SK-N-SH (cell line): ENCODE measurements around the gene TMPRSS5. TPM values are rescaled to one million over a fixed set of nuclear protein-coding genes. Genes with fewer than 3 reads are reported as not detected.
"Not testable (repeated sequence)": the region's sequence is repeated elsewhere in the genome, so short reads cannot be mapped to it uniquely, and the experiment has no call there.

Experiments used
- CTCF ChIA-PET: fragments of 300-600, 350-600 bp; formaldehyde crosslinking; extraction: SDS; loops from one replicate; lab custom pipeline; 2021; lab: Yijun Ruan, JAX
- POLR2A ChIA-PET: fragments of 350-600 bp; sonication (Branson Sonifier 250); formaldehyde crosslinking; extraction: SDS; loops from one replicate; lab custom pipeline; 2020; ENCODE audit warnings: antibody characterized with exemption, inconsistent platforms; lab: Yijun Ruan, JAX
- DNase-seq: peaks from one replicate; pipeline ENCODE4 v3.0.0; 2012
- H2AFZ ChIP-seq: fragments of 200-600 bp; sonication (generic); 2 replicates; pipeline ENCODE4 v1.8.1; 2016; ENCODE audit warnings: antibody characterized with exemption, mild to moderate bottlenecking, low read depth
- H3F3A ChIP-seq: fragments of 200-600 bp; sonication (generic); replicated peaks from 2 replicates; pipeline ENCODE3; 2016; ENCODE audit warnings: antibody characterized with exemption, mild to moderate bottlenecking; ENCODE audit not compliant: insufficient read depth
- H3K27ac ChIP-seq, 2 experiments: fragments of 200-500 bp in 1 of 2; fragments of 200-600 bp in 1 of 2; sonication (Bioruptor generic) in 1 of 2; sonication (generic), shearing (Covaris generic) in 1 of 2; 2 replicates each; pipeline versions ENCODE4 v1.5.1 to v1.6.1; 2014 to 2016; ENCODE audit warnings: low read depth in 2 of 2, inconsistent platforms in 1 of 2, low read length in 1 of 2, mild to moderate bottlenecking in 1 of 2, mixed read lengths in 1 of 2
- H3K27me3 ChIP-seq: fragments of 200-600 bp; sonication (generic), shearing (Covaris generic); 2 replicates; pipeline ENCODE4 v1.6.1; 2016; ENCODE audit warnings: mixed run types; ENCODE audit not compliant: insufficient read depth
- H3K36me3 ChIP-seq, 2 experiments: fragments of 200-500 bp in 1 of 2; fragments of 200-600 bp in 1 of 2; sonication (Bioruptor generic) in 1 of 2; sonication (generic) in 1 of 2; replicated peaks in 1 of 2; 2 replicates each; pipeline versions ENCODE3 to v1.5.1; 2014 to 2016; ENCODE audit warnings: low read length in 1 of 2, mild to moderate bottlenecking in 1 of 2; ENCODE audit not compliant: insufficient read depth in 2 of 2, control insufficient read depth in 1 of 2
- H3K4me1 ChIP-seq, 2 experiments: fragments of 200-500 bp in 1 of 2; fragments of 200-600 bp in 1 of 2; sonication (Bioruptor generic) in 1 of 2; sonication (generic), shearing (Covaris generic) in 1 of 2; 2 replicates each; pipeline versions ENCODE4 v1.5.1 to v1.6.1; 2014 to 2016; ENCODE audit warnings: low read depth in 1 of 2, low read length in 1 of 2, mixed run types in 1 of 2; ENCODE audit not compliant: insufficient read depth in 2 of 2, control insufficient read depth in 1 of 2
- H3K4me2 ChIP-seq: fragments of 200-600 bp; sonication (generic), shearing (Covaris generic); 2 replicates; pipeline ENCODE4 v1.6.1; 2017; ENCODE audit warnings: mixed run types
- H3K4me3 ChIP-seq, 2 experiments: fragments of 200-500 bp in 1 of 2; fragments of 200-600 bp in 1 of 2; sonication (Bioruptor generic) in 1 of 2; sonication (generic), shearing (Covaris generic) in 1 of 2; 2 replicates each; pipeline versions ENCODE4 v1.5.1 to v1.8.1; 2014 to 2016; ENCODE audit warnings: low read depth in 2 of 2, inconsistent platforms in 1 of 2, low read length in 1 of 2, mild to moderate bottlenecking in 1 of 2, mixed read lengths in 1 of 2, moderate library complexity in 1 of 2
- H3K79me2 ChIP-seq: fragments of 200-600 bp; sonication (generic); 2 replicates; pipeline ENCODE4 v1.8.1; 2017; ENCODE audit warnings: mild to moderate bottlenecking; ENCODE audit not compliant: insufficient read depth
- H3K9ac ChIP-seq: fragments of 200-600 bp; sonication (generic); 2 replicates; pipeline ENCODE4 v1.6.1; 2017; ENCODE audit warnings: mixed run types
- H3K9me2 ChIP-seq: fragments of 200-600 bp; sonication (generic); 2 replicates; pipeline ENCODE4 v1.6.1; 2017; ENCODE audit warnings: mixed run types
- H3K9me3 ChIP-seq: fragments of 200-600 bp; sonication (generic); 2 replicates; pipeline ENCODE4 v1.6.1; 2017; ENCODE audit warnings: mixed run types, mild to moderate bottlenecking, moderate library complexity
- H4K20me1 ChIP-seq: fragments of 200-600 bp; sonication (generic); 2 replicates; pipeline ENCODE4 v1.6.1; 2017; ENCODE audit warnings: mild to moderate bottlenecking, mixed run types; ENCODE audit not compliant: insufficient read depth
- CHD2 ChIP-seq: fragments of 150-350 bp; IDR thresholded peaks from 2 replicates; pipeline ENCODE4 v1.6.1; 2018; ENCODE audit warnings: low read length; ENCODE audit not compliant: partially characterized antibody
- GABPA ChIP-seq: IDR thresholded peaks from 2 replicates; pipeline ENCODE4 v1.4.0; 2012; ENCODE audit warnings: low read depth, mild to moderate bottlenecking
- MAX ChIP-seq: IDR thresholded peaks from 2 replicates; pipeline ENCODE4 v1.4.0; 2012; ENCODE audit warnings: low read depth
- NFIC ChIP-seq: IDR thresholded peaks from 2 replicates; pipeline ENCODE4 v1.4.0; 2012; ENCODE audit warnings: borderline replicate concordance
- POLR2AphosphoS5 ChIP-seq: IDR thresholded peaks from 2 replicates; pipeline ENCODE4 v1.6.1; 2012; ENCODE audit warnings: low read depth, low read length
- RCOR1 ChIP-seq: fragments of 150-350 bp; IDR thresholded peaks from 2 replicates; pipeline ENCODE4 v1.6.1; 2017; ENCODE audit warnings: antibody characterized with exemption, low read length
- SIN3A ChIP-seq: IDR thresholded peaks from 2 replicates; pipeline ENCODE4 v1.6.1; 2012; ENCODE audit warnings: low read depth, mild to moderate bottlenecking, low read length, moderate library complexity, borderline replicate concordance
- SMC3 ChIP-seq: IDR thresholded peaks from 2 replicates; pipeline ENCODE4 v1.6.1; 2012; ENCODE audit warnings: low read depth, low read length, improper control_type of control experiment
- TAF1 ChIP-seq: IDR thresholded peaks from 2 replicates; pipeline ENCODE4 v1.6.1; 2012; ENCODE audit warnings: low read depth, mild to moderate bottlenecking, low read length, moderate library complexity, borderline replicate concordance
- WGBS: methylation state at CpG from one replicate; pipeline ENCODE4 v1.1.6; 2017; ENCODE audit warnings: low lambda C conversion rate; 5-methylcytosine and 5-hydroxymethylcytosine counted together
- polyA plus RNA-seq, 3 experiments: library from polyadenylated mRNA; depleted of rRNA; stranded (reverse); fragments of >200 nt; gene quantifications; 2 replicates each; pipeline ENCODE4 v1.2.3, GENCODE V29; 2012

Gene TMPRSS5
- polyA plus RNA-seq, 1 of the 3 experiments (the other 2 are of a cell fraction): 0.28 TPM

GRCh38 chr11:113715273-113715672, 9.2 kb upstream of the TMPRSS5 start:
- POLR2A ChIA-PET: no interaction called here
- WGBS: 85% methylated on average over 1 of the region's 1 CpG
- Histone ChIP-seq H3K4me2 (no peak overlapping the region), H3K4me1 (no peaks in the 10 kb centered on the region), H3K9me2 (0 out of 2 replicates have a peak, but pooled peaks cover 2% of the 10 kb centered on the region), H3K36me3 (peaks cover 0 to 10% of the 10 kb centered on the region in 2 experiments), H3K27me3 (no peaks in the 10 kb centered on the region), H2AFZ (no peak overlapping the region), H3F3A (no peaks in the 10 kb centered on the region), H3K27ac (no peak overlapping the region), H3K9me3 (no peaks in the 10 kb centered on the region), H4K20me1 (no peaks in the 10 kb centered on the region), H3K9ac (no peak overlapping the region), H3K79me2 (no peaks in the 10 kb centered on the region), H3K4me3 (no peak overlapping the region)
- no peak for TF ChIP-seq TAF1
- no peak for TF ChIP-seq MAX
- TF ChIP-seq RCOR1: no peak
- TF ChIP-seq SMC3: no peak
- no peak for TF ChIP-seq CHD2
- TF ChIP-seq POLR2AphosphoS5: no peak
- no peak for TF ChIP-seq GABPA
- DNase-seq: no peak
- CTCF ChIA-PET: interaction anchor here (1.1 to 1.6 kb wide), 2 partner anchors 10 to 81 kb away, joined by 3 read pairs; no protein-coding TSS in a partner anchor

- CTCF ChIA-PET: interaction anchor here (0.7 to 0.8 kb wide), 2 partner anchors 11 to 20 kb away, joined by 3 read pairs; no protein-coding TSS in a partner anchor
- no peak overlapping the region for H3K9ac ChIP-seq
- 0 out of 2 replicates have a peak, but pooled peaks cover 5% of the 10 kb centered on the region for H3K9me3 ChIP-seq
These were observed 4.9 kb upstream of the TMPRSS5 start for GRCh38 chr11:113710989-113711388.

GRCh38 chr11:113703551-113703950, 2.6 kb downstream of the TMPRSS5 start:
- H3K79me2 ChIP-seq, H3K36me3 ChIP-seq, DNase-seq, H2AFZ ChIP-seq, H3F3A ChIP-seq, H3K27ac ChIP-seq, H3K4me1 ChIP-seq, H3K4me3 ChIP-seq, H3K9me2 ChIP-seq, H3K9me3 ChIP-seq, H3K4me2 ChIP-seq, POLR2A ChIA-PET, H3K9ac ChIP-seq, H4K20me1 ChIP-seq, H3K27me3 ChIP-seq: not testable (repeated sequence)
- WGBS: 89% methylated on average over 1 of the region's 1 CpG
- CTCF ChIA-PET: interaction anchor here (0.7 to 1.0 kb wide), 2 partner anchors 27 to 1423 kb away, joined by 3 read pairs; no protein-coding TSS in a partner anchor

More at GRCh38 chr11:113710989-113711388, 4.9 kb upstream of the TMPRSS5 start:
- H3K79me2 ChIP-seq: no peaks in the 10 kb centered on the region
- H4K20me1 ChIP-seq: no peaks in the 10 kb centered on the region
- WGBS: 59% methylated on average over 1 of the region's 1 CpG
- H3F3A ChIP-seq: no peaks in the 10 kb centered on the region
- no peak overlapping the region for H3K4me3 ChIP-seq
- DNase-seq: no peak
- TF ChIP-seq NFIC: no peak
- TF ChIP-seq SIN3A: no peak
- no peak overlapping the region for H3K4me2 ChIP-seq
- H2AFZ ChIP-seq: no peak overlapping the region
- peaks cover 0 to 12% of the 10 kb centered on the region in 2 experiments for H3K36me3 ChIP-seq
- H3K9me2 ChIP-seq: 0 out of 2 replicates have a peak, but pooled peaks cover 2% of the 10 kb centered on the region
- POLR2A ChIA-PET: no interaction called here
- H3K27me3 ChIP-seq: no peaks in the 10 kb centered on the region
- H3K4me1 ChIP-seq: no peaks in the 10 kb centered on the region; a peak in 1 of 4 replicates
- no peak overlapping the region for H3K27ac ChIP-seq
